Brain pericyte (primary cell): ENCODE data around the gene KCNQ4.

Experiments used
- DNase-seq: peaks from one replicate; pipeline ENCODE4 v3.0.0-alpha.2; 2012; ENCODE audit warnings: low read depth, low spot score

KCNQ4 gene

GRCh38 chr1:40820251-40820797 lies 36.7 kb downstream of the KCNQ4 start:
- DNase-seq, result no peak

DNA sequence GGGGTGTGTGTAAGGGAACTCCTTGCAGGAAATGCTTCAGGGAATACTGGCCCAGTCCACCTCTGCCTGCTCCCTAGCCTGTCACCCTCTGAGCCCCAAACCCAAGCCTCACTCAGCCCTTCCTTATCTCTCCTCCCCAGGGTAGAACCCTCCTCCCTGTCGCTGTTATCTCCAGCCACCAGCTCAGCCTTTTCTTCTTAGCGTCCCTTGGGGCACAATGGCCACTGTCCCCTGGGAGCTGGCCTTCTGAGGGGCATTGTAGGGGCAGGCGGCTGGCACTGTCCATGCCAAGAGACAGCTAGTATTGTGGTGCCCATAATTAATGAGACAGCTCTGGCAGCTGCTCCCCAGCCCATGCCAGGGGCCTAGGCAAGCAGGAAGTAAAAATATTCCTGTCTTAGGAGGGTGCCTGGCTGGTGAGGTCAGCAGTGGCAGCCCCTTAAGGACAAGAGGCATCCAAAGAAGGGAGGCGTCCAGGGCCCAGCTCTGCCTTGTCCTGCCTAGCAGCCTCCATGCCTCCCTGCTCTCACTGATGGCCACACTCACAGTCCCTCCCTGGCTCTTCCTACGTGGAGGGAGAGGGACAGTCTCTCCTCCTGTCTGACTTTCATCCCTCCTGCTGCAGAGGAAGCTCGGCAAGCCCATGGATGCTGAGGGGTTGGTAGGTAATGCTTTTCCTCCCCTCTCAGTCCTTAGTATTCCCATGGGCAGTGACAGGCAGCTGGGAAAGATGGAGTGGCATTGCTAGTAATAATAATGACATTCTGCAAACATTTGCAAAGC lies 37.5 kb downstream of the KCNQ4 start:
- DNase-seq, result no peak

DNA sequence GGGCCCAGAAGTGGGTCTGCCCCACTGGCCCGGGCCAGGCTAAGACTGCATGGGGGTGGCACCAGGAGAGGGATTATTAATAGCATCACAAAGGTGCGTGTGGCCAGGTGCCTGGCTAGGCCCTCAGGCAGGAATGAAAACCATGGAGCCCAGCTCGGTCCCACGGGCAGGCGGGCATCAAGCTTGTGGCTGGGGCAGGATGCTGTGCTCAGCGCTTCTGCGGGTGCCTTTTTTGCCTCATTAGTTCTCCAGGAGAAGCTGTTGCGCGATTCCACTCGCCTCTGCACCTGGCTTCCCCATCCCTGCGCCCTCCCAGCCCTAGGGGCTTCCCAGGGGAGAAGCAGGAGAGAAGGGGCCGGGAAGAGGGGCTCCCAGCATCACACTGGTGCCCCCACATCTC lies 39.3 kb downstream of the KCNQ4 start:
- no peak for DNase-seq

- DNase-seq, result no peak
Measured at GRCh38 chr1:40823345-40823744, 39.8 kb downstream of the KCNQ4 start.

- no peak for DNase-seq
Measured at GRCh38 chr1:40823983-40824382, 40.4 kb downstream of the KCNQ4 start.

DNA sequence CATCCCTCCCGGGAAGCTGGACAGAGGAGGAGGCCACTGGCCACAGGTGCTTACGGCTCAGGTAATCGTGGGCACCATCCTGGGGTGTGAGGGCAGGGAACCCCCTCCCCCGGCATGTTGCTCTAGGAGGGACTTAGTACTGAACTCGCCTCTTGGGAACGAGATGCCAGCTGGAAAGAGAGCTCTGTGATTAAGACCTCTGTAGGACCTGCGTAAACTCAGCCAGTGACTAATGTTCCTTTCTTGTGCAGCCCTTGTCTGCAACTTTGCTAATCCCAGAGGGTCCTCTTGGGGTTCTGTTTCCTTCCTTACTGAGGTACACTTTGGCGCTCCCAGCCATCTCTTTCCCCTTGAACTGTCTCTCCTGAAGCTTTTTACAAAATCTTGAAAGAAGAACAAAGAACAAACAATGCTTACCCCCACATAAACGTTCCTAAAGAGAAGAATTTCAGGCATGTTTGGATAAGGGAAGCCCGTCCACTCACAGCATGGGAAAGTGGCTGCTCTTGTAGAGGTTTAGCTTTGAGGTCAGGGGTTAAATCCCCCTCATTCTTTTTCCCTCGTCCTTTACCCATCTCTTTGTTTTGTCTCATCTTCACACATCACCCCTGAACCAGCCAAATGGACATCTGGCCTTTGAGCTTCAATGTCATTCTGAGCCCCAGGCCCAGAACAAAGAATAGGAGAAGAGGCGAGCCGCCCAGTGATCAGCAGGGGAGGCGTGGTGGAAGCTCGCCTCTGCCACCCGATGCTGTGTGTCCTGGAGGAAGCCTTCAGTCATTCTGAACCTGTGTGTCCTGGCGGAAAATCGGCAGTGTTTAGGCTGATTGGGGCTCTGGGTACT lies 41.2 kb downstream of the KCNQ4 start:
- DNase-seq, result no peak

- no peak for DNase-seq
Measured at GRCh38 chr1:40825435-40825788, 41.8 kb downstream of the KCNQ4 start.

- no peak for DNase-seq
Measured at GRCh38 chr1:40825996-40826395, 42.4 kb downstream of the KCNQ4 start.

GRCh38 chr1:40829631-40830245 lies 46.2 kb downstream of the KCNQ4 start:
- no peak for DNase-seq

DNA sequence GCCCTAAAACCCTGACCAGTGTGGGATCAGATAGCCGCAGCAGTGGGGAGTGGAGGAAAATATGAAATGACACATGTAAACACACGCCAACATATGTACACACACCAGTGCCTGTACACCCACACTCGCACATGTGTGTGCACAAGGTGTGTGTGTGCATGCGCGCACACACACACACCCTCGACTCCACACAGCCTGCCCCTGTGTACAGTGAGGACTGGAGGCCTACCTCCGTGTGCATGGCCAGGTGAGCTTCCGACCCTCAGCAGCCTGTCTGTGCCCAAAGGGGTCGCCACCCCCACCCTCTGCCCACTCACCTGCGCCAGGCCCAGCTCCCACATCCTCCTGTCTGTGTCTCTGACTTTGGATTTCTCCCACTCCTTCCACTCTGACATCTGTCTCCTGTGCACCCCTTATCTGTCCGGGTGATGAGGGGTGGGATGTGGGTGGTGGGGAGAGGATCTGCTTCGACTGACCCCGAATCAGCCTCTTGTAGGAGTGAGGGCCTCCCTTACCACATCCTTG lies 46.9 kb downstream of the KCNQ4 start:
- DNase-seq, result no peak

DNA sequence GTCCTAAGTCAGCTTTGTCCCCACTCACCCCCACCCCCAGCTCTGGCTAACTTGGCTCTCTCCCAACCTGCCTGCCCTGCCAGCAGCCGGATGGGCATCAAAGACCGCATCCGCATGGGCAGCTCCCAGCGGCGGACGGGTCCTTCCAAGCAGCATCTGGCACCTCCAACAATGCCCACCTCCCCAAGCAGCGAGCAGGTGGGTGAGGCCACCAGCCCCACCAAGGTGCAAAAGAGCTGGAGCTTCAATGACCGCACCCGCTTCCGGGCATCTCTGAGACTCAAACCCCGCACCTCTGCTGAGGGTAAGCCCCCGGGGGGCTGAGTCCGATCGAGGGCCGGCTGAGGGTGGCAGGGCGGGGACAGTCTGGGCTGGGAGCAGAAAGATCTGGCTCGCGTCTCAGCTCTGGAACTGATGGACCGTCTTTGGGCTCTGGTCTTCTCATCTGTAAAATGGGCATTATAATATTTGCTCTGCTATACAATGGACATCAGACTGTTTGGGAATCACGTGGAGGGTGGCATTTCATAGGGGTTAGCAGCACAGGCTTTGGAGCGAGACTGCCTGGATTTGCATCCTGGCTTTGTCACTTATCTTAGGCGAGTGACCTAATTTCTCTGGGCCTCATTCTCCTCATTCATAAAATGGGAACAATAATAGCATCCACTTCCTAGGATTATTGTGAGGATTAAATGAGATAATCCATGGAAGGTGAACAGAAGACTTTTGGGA lies 47.6 kb downstream of the KCNQ4 start:
- DNase-seq, result no peak

DNA sequence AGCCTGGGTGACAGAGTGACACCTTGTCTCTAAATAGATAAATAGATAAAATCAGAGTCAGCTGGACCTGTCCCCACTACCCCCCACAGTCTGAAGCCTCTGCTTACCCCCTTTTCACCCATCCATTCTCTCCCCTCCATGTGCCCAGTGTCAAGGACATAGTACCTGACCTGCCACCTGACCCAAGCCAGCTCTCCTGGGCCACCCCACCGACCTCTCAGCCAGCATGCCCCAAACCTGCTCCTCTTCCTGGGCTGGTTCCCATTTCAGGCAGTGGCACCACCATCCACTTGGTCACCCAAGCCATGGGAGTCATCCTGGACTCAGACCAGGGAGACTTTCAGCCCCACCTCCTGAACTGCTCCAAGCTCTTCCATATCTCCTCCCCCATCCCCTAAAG lies 50.4 kb downstream of the KCNQ4 start:
- DNase-seq, result no peak

- no peak for DNase-seq
Measured at GRCh38 chr1:40834968-40835545, 51.5 kb downstream of the KCNQ4 start.

DNA sequence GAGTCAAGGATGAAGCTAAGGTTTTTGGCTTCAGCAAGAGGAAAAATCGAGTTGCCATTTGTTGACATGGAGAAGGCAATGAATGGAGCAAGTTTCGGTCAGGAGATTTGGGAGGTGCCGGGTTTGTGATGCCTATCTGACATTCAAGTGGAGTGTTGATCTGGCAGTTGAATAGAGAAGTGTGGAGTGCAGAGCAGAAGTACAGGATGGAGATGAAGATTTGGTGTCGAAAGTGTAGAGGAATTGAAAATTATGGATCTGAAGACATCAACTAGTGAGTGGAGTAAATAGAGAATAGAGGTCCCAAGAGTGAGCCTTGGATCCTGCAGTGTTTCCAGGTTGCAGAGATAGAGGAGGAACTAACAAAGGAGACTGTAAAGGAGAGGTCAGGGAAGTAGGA lies 52.7 kb downstream of the KCNQ4 start:
- no peak for DNase-seq

DNA sequence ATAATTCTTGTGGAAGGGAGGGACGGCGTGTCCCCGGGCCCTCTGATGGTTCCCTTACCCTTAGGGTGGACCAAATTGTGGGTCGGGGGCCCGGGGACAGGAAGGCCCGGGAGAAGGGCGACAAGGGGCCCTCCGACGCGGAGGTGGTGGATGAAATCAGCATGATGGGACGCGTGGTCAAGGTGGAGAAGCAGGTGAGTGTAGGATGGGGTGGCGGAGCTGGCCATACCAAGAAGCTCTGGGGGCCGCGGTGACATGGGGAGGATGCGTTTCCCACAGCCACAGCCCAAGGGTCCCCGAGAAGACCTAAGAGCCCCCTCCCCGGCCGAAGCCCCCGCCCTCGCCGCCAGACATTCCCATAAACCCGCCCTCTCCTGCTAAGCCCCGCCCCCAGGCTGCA lies 54.0 kb downstream of the KCNQ4 start:
- DNase-seq, result no peak

DNA sequence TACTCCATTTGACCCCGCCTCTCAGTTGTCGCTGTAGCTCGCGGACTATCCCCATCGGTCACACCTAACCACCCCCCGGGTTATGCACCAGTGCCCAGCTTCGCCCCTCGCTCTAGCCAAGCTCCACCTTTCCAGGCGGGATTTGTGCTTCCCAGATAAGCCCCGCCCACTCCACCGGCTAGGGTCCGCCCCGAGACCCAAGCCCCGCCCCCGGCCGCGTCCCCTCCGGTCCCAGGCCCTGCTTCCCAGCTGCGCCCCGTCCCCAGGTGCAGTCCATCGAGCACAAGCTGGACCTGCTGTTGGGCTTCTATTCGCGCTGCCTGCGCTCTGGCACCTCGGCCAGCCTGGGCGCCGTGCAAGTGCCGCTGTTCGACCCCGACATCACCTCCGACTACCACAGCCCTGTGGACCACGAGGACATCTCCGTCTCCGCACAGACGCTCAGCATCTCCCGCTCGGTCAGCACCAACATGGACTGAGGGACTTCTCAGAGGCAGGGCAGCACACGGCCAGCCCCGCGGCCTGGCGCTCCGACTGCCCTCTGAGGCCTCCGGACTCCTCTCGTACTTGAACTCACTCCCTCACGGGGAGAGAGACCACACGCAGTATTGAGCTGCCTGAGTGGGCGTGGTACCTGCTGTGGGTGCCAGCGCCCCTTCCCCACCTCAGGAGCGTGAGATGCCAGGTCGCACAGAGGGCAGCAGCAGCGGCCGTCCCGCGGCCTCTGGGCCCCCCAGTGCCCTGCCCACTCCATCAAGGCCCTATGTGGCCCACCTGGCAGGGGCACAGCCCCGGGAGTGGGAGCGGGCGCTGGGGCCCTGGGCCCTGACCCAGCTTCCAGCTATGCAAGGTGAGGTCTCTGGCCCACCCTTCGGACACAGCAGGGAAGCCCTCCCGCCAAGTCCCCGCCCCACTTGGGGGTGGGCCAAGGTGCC lies 54.7 kb downstream of the KCNQ4 start:
- DNase-seq, result no peak

GRCh38 chr1:40838980-40839942 lies 55.7 kb downstream of the KCNQ4 start:
- DNase-seq, result no peak

GRCh38 chr1:40839943-40840335 lies 56.4 kb downstream of the KCNQ4 start:
- DNase-seq, result no peak
